Left renal cortex interstitium (tissue), 4 donors: Measurements from ENCODE around the gene GPR37L1. TPM values are rescaled to one million over a fixed set of nuclear protein-coding genes. Genes with fewer than 3 reads are reported as not detected.
"Not testable (repeated sequence)": the region's sequence is repeated elsewhere in the genome, so short reads cannot be mapped to it uniquely, and the experiment has no call there.

Experiments used
- DNase-seq, 4 donors: peaks; one replicate each; pipeline ENCODE4 v3.0.0-alpha.2; 2013; ENCODE audit warnings: low read depth in 4 of 4, low spot score in 2 of 4, missing footprints in 1 of 4
- polyA plus RNA-seq, 4 donors: library from polyadenylated mRNA; unstranded; fragments of 120-200 nt; gene quantifications; one replicate each; pipeline ENCODE4 v1.2.1, GENCODE V29; 2013; ENCODE audit not compliant: insufficient read length in 4 of 4

The GPR37L1 gene
- polyA plus RNA-seq, 4 donors = 0.03 to 0.10 (median 0.06) TPM

DNA sequence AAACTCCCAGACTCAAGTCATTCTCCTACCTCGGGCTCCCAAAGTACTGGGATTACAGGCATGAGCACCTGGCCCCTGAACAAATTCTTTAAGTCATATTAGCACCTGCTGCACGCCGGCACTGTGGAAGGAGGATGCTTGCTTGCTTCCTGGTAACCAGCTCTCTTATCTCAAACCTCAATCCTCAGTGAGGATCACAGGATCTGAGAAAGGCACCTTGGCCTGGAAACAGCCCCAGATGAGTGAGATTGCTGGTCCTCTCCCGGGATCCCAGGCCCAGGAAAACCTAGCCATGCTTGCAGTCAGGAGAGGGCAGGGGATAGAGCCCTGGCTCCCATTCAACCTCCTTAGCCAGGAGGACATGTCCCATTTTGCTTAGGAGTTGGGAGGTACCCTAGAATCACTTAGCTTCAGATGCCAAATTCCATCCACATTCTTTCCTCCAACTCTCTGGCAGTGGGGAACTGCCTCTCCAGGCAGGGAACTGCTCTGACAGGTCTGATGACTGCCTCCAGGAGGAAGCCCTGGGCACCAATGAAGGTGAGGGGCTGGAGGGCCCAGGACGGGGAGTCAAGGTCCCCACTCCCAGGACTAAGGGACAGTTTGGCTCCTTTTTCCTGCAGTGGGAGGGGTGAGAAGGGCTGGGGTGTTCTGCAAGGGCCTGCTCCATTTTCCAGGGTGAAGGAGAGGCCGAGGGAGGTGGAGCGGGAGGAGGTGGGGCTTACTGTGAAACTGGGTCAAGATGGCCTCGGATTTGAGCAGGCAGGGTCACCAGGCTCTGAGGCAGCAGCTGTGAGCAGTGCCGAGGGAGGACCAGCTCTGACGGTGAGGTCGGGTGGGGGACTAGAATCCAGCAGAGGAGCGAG is 9.5 kb downstream of the GPR37L1 start:
- DNase-seq = no peak

DNA sequence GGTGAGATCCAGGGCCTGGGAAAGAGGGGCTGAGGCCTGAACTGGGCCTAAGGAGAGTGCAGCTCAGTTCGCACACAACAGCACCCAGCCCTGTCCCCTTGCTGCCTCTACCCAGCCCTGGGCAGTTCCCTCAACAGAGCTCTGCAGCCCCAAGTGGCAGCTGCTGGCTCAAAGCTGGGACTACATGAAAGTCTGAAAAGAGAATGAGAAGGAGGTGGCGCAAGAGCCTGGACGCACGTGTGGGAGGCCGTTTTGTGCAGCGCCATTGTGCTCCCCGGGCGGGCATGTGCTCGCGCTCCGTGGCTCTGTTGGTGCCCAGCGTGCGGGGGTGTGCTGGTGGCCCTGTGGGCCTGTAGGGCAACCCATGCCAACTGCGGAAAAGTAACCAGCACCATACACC is 10.3 kb downstream of the GPR37L1 start:
- DNase-seq = no peak

DNA sequence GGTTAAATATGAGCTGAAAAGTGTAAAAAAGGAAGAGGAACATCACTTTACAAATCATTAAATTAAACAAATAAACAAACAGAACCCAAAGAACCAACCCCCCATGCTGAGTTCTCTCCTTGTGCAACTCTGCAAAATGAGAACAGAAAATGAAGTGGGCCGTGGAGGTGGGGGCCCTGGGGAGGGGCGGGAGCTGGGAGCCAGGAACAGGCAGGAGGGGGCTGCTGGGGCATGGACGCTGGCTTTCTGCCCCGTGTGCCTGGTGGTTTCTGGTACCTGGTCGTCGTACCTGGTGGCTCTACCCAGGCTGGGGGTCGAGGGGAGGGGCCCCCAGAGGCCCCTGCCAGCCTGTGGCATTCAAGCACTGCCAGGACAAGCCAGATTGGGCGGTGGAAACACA is 10.8 kb downstream of the GPR37L1 start:
- no peak for DNase-seq

DNA sequence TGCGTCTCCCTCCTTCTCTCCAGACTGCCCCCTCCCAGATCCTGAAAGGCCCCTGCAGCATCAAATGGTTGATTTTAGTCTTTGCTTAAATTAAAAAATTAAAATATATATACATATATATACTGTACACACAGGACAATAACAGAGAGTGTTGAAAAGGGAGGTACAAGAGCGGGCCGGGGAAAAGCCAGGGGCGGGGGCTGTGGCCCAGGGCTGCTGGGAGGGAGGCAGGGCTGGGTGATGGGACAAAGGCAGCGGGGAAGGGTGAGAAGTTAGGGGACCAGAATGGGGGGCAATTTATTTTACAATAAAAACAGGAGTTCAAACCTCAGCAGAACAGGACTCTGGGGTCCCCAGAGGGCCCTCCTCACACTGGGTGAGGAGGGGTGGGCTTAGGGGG is 11.3 kb downstream of the GPR37L1 start:
- no peak for DNase-seq

DNA sequence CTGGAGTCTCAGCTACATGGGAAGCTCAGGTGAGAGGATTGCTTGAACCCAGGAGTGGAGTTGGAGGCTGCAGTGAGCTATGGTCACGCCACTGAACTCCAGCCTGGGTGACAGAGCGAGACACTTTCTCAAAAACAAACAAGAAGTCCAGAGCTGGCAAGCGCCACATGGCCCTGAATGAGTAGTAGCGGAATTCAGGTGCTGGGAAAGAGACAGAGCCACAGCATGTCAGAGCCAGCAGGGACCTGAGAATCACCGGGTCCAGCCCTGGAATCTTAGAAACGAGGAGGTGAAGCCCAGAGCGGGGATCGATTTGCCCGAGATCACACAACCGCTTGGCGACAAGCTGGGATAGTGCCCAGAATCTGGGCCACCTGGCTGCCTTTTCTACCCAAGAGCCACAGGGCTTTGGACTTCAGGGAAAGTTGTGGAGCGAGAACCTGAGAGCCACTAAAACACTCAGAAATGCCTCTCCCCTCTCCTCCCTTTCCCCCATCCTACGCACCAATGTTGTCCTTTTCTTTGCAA is 12.0 kb downstream of the GPR37L1 start:
- DNase-seq = no peak

DNA sequence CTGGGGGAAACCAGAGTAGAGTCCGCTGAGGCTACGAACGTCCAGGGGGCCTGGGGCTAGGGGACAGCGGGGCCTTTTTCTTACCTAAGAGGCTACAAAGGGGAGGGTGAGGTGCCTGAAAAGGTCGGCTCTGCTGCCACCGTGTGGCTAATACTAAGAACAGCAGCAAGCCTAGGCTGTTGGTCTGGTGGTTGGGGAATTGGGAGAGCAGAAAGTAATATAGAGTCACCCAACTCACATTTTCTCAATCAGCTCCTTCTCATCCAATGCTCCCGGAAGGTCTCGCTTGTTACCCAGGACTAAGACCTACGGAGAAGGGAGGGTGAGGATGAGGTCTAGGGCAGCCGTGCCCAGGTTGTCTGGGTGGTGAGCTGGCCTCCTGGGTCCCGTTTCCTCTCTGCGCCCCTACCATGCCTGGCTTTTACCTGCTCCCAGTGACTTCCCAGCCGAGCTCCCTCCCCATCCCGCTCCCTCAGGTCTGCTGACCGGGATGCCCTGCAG is 12.6 kb downstream of the GPR37L1 start:
- DNase-seq = no peak

DNA sequence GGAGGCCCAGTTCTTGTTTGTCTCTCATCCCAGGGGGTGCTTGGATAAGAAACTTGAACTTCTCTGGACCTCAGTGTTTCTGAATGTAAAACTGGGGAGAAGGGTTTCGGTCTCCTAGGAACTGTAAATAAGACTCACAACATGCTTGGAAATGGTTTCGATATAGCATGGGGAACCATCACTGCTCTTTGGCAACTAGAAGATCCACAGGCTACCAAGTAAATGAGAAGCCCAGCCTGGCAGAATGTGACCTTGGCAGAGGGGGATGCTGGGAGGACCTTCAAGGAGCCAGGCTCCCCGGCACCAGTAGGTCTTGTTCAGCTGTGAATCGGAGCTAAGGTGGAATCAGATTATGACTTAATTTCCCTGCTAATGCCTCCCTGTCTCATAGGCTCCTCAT is 18.1 kb downstream of the GPR37L1 start:
- no peak for DNase-seq

DNA sequence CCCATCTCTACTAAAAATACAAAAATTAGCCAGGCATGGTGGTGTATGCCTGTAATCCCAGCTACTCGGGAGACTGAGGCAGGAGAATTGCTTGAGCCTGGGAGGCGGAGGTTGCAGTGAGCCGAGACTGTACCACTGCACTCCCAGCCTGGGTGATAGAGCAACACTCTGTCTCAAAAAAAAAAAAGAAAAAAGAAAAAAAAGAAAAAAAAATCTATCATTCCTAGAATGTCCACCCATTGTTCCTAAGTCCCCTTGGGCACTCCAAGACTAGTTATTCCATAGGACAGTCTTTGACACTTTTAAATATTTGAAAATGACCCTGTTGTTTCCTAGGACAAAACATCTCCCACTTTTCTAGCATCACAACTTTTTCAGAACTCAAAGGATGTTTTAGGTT is 18.8 kb downstream of the GPR37L1 start:
- not testable (repeated sequence) for DNase-seq

DNA sequence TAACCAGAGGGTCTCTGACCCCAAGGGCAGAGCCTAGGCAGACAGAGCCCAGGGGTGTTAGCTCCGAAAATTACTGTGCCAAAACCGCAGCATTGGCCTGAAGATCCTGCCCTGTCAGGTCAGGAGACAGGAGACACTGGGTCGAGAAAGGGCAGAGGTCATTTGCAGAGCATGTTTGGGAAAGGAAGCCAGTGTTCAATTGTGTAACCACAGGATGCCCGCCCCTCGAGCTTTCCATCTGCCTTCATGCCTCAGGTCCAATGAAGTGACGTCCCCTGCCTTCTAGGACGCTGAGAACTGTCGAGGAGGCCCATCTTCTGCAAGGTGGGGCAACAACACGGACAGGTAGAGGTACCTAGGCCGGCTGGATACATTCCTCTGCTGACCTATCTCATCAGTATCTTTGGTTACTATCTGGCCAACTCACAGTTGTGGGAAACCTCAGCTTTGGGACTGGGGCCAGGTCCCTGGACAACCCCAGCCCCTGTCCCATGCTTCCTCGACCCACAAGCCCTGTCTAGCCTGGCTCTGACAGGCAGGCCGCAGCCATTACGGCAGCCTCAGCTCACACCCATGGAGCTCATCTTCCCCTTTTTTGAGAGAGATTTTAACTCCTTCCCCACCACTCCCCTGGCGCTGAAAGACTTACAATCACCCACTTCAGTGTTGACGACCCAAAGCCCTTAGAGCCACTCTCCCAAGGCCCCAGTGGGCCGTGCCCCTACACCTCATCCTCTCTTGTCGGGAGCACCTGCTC is 20.5 kb downstream of the GPR37L1 start:
- no peak for DNase-seq

DNA sequence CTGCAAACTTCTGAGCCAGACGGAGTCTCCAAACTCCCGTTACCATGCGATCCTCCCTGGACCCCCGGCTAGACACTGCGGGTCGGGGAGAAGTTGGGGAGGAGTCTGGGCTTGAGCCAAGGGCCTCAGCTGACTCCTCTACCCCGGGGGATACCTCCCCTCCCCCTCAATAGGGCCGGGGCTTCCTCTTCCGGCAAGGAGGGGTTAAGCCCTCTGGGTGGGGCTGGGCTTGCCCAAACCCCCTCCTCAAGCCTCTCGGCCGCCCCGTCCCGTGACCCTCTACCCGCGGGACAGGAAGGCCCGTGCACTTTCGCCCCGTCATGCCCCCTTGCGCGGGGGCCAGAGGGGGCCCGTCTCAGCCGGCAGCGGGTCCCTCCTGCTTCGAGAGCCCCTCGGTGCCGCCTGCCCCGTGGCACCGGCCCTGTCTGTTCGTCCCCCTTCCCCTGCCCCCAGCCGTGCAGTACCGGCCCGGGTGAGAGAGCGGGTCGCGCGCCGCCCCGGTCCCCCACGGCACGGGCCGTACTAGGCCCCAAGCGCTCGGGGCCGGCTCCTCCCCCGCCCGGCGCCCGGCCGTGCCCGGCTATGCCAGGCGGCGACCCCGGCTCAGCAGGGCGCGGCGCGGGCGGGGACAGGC is 21.2 kb downstream of the GPR37L1 start:
- DNase-seq = no peak

DNA sequence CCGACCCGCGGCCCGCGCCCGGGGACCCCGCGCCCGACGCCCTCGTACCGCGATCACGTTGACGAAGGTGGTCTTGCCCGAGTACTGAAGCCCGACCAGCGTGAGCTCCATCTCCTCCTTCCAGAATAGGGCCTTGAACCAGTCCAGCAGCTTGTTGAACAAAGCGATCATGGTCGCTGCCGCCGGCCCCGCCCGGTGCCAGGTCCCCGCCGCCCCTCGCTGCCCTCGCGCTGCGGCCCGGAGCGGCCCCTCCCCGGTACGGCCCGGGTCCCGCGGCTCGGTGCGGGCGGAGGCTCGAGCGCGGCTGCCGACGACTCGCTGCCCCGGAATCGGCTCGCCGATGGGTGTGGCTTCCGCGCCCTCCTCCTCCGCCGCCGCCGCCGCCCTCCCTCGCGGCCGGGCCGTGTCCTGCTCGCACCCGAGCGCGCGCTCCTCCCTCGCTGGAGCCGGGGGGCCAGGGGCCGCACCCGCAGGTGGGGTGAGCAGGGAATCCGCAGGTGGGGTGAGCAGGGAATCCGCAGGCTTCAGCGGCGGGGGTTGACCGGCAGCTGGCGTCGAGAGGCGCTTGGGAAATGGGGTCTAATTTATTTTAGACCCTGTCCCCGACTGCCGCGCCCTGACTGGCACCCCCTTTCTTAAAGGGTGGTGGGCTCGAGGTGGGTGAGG is 21.8 kb downstream of the GPR37L1 start, which contains the start of gene ARL8A:
Gene ARL8A, minus strand, starts transcription at position 336 of the 666 bp plus-strand sequence. Its CDS starts 165 bp downstream, at position 171.
- no peak for DNase-seq

DNA sequence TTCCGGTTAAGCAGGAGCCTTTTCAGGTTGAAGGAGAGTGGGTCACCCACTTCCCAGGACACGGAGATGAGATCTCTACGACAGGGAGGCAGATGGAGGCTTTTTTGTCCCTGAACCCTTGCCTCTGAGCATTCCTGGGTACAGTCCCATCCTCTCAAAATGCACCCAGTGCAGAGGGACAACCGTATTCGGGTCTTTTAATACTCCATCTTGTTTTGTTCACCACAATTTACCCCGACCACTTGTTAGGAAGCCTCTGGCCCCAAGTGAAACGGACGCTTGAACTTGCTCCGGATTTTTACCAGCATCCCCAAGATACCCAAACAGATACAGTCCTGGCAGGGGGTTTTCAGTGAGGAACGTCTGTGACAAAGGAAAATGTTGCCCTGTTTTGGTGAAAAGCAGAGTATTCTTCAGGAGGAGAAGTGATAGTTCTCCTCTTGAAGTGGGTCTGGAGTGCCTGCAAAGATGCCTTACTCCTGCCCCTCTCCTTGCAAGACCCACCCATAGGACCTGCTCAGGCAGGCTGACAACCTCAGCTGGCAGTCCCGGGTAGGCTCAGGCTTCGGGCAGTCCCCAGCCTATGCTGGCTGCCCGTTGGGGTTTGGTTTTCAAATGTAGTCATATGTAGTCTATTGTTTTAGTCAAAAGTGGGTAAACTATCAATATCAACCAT is 22.5 kb downstream of the GPR37L1 start:
- DNase-seq = no peak

DNA sequence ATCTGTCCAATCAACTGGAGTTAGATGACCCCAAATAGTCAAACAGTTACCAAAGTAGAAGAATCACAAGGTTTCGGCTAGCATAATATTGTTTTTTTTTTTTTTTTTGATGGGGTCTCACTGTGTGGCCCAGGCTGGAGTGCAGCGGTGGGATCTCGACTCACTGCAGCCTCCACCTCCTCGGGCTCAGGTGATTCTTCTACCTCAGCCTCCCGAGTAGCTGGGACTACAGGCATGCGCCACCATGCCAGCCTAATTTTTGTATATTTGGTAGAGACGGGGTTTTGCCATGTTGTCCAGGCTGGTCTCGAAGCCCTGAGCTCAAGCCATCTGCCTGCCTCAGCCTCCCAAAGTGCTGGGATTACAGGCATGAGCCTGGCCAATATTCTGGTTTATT is 23.0 kb downstream of the GPR37L1 start:
- DNase-seq = not testable (repeated sequence)

DNA sequence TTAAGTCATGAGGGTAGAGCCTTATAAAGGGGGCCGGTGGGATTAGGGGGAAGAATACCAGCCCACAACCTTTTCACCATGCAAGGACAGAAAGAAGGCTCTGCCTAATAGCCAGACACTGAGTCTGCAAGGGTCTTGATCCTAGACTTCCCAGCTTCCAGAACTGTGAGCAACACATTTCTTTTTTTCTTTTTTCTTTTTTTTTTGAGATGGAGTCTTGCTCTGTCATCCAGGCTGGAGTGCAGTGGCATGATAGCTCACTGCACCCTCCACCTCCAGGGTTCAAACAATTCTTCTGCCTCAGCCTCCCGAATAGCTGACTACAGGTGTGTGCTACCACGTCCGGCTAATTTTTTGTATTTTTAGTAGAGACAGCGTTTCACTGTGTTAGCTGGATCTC is 23.6 kb downstream of the GPR37L1 start:
- DNase-seq = no peak

DNA sequence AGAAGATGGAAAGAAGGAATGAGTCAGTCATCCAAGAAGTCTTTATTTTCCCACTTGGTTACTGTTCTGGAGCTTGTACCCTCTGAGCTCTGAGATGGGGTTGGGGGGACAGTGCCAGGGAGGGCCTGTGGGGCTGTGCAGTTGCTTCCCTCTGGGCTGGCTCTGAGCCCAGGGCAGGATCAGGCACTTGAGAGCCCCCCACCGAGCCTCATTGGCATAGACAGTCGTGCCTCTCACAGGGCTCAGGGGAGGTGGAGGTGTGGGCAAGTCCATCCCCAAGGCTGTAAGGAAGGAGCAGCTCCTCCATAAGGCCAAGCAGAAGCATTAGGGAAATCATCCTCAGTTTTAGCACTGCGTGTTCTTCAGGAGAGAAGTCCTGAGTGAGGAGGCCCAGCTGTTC is 24.3 kb downstream of the GPR37L1 start:
- no peak for DNase-seq

DNA sequence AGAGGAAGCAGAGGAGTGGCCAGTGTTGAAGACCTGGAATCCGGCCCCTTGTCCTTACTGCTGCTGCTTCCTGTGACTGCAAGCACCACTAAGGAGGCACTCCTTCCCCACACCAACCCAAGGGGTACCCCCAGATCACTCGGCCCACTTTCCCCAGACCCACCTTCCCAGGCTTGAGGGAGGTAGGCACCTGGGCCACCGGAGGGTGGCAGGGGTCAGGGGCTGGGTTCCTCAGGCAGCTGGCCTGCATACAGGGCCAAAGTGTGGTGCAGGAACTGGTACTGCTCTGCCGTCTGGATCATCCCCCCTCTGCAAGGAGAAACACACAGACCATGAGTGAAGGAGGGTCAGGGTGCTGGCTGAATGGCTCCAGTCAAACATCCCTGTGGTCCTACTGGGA is 25.7 kb downstream of the GPR37L1 start:
- DNase-seq = no peak

DNA sequence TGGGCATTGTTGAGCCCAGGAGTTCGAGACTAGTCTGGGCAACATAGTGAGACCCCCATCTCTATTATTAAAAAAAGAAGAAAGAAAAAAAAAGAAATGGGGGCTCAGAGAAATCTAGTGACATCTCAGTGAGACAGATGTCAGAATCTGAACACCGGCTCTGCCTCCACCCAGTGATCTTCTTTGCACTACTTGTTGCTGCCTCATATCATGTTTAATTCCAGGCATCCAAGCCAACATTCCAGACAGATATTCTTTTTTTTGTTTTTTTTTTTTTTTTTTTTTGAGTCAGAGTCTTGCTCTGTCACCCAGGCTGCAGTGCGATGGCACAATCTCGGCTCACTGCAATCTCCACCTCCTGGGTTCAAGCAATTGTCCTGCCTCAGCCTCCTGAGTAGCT is 26.8 kb downstream of the GPR37L1 start:
- no peak for DNase-seq

DNA sequence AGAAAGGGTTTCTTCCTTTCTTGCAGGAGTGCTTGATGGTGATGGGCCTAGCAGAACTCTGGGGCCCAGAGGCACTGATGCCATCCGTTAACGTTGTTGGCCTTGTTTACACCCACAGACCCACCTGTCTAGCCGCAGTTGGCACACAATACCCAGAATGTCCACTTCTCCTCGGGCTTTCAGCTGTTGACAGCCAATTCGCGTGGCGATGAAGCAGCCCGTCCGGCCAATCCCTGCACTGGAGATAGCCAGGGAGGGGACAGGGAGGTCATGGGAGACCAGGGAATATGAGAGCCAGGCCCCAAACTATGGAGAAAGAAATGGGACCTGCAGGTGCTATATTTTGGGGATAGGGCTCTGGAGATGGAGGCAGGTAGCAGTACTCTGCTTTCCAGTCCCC is 27.5 kb downstream of the GPR37L1 start:
- DNase-seq = no peak

DNA sequence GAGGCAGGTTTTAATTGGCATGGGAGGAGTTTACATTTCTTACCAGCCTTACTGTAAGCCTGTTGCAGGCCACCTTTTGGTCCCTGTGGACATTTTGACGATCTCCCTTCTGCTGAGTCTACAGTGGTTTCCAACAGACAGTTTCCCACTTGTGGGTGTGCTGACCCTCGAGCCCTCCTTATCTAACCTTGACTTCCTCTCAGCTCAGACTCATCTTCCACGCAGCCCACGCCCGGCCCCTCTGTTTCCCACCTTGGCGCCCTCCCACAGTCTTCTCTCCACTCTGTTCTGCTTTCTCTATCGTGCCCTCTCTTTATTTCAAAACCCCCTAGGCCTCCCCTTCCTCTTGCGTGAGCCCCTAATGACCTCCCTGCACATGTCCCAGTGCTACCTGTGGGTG is 27.9 kb downstream of the GPR37L1 start:
- DNase-seq = no peak

DNA sequence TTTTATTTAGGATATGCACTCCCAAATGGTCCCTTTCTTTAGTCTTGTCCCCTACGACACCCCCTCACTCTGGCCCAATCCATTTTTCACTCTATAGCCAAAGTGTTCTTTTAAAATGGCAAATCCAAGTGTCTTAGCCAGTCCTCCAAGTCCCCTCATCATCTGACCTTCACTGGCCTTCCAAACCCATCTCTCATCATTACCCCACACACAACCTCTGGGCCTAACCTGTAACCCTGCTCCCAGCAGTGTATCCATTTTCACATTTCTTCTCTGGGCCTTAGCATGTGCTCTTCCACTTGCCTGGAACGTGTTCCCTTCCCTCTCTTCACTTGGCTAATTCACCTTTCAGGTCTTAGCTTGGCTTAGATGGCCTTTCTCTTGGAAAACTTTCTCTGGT is 28.3 kb downstream of the GPR37L1 start:
- DNase-seq = no peak
